Liver (tissue), 9 donors: ENCODE measurements around the gene GGACT. TPM values are rescaled to one million over a fixed set of nuclear protein-coding genes. Genes with fewer than 3 reads are reported as not detected.

Experiments
- DNase-seq: peaks from one replicate; pipeline ENCODE4 v3.0.0-alpha.2; 2017; ENCODE audit warnings: low spot score
- H3K27ac ChIP-seq, 2 donors: one replicate each; pipeline ENCODE4 v1.7.0; 2013; ENCODE audit warnings: inconsistent platforms in 2 of 2, low read length in 2 of 2, control low read depth in 1 of 2, low read depth in 1 of 2, mild to moderate bottlenecking in 1 of 2
- H3K27me3 ChIP-seq, 4 donors: one replicate each; pipeline versions ENCODE4 v1.6.1 to v1.7.0; 2013; ENCODE audit warnings: low read length in 3 of 4, inconsistent platforms in 1 of 4, mild to moderate bottlenecking in 1 of 4, moderate library complexity in 1 of 4; ENCODE audit not compliant: control insufficient read depth in 4 of 4, insufficient read depth in 4 of 4
- H3K36me3 ChIP-seq, 4 donors: one replicate each; pipeline versions ENCODE4 v1.6.1 to v1.7.0; 2013; ENCODE audit warnings: low read length in 3 of 4, mild to moderate bottlenecking in 3 of 4, low read depth in 1 of 4, moderate library complexity in 1 of 4; ENCODE audit not compliant: control insufficient read depth in 4 of 4, insufficient read depth in 3 of 4
- H3K4me1 ChIP-seq, 4 donors: one replicate each; pipeline versions ENCODE4 v1.6.1 to v1.7.0; 2013; ENCODE audit warnings: low read length in 3 of 4, mild to moderate bottlenecking in 3 of 4, moderate library complexity in 1 of 4; ENCODE audit not compliant: control insufficient read depth in 4 of 4, insufficient read depth in 4 of 4
- H3K4me3 ChIP-seq, 3 donors: one replicate each; pipeline versions ENCODE4 v1.6.1 to v1.7.0; 2013; ENCODE audit warnings: low read length in 3 of 3, control low read depth in 1 of 3, low read depth in 1 of 3, mild to moderate bottlenecking in 1 of 3
- H3K9ac ChIP-seq, 2 donors: one replicate each; pipeline ENCODE4 v1.7.0; 2013; ENCODE audit warnings: low read length in 2 of 2, mild to moderate bottlenecking in 2 of 2, moderate library complexity in 2 of 2, control low read depth in 1 of 2, low read depth in 1 of 2
- H3K9me3 ChIP-seq, 4 donors: one replicate each; pipeline versions ENCODE4 v1.6.1 to v1.7.0; 2013; ENCODE audit warnings: low read length in 3 of 4; ENCODE audit not compliant: control insufficient read depth in 4 of 4
- ATF3 ChIP-seq: IDR thresholded peaks from 2 replicates; pipeline ENCODE4 v1.6.1; 2016; ENCODE audit warnings: antibody characterized with exemption
- CTCF ChIP-seq: fragments of 150-350 bp; IDR thresholded peaks from 2 replicates; pipeline ENCODE4 v1.5.1; 2017; ENCODE audit warnings: improper control_type of control experiment, low read depth, low read length; ENCODE audit not compliant: missing input control
- FOXA1 ChIP-seq: IDR thresholded peaks from 2 replicates; pipeline ENCODE4 v1.6.1; 2016; ENCODE audit warnings: antibody characterized with exemption
- FOXA2 ChIP-seq: IDR thresholded peaks from 2 replicates; pipeline ENCODE4 v1.6.1; 2016; ENCODE audit warnings: antibody characterized with exemption
- GABPA ChIP-seq, 2 donors: IDR thresholded peaks in 1 of 2; conservative IDR thresholded peaks in 1 of 2; 2 replicates each; pipeline ENCODE4 v1.6.1; 2016; ENCODE audit warnings: antibody characterized with exemption in 2 of 2, mild to moderate bottlenecking in 1 of 2, moderate library complexity in 1 of 2
- HNF4A ChIP-seq, 2 donors: conservative IDR thresholded peaks; 2 replicates each; pipeline ENCODE4 v1.6.1; 2016; ENCODE audit warnings: antibody characterized with exemption in 2 of 2, mild to moderate bottlenecking in 2 of 2
- HNF4G ChIP-seq: IDR thresholded peaks from 2 replicates; pipeline ENCODE4 v1.6.1; 2016; ENCODE audit warnings: antibody characterized with exemption
- JUND ChIP-seq, 2 donors: IDR thresholded peaks; 2 replicates each; pipeline ENCODE4 v1.6.1; 2016; ENCODE audit warnings: antibody characterized with exemption in 2 of 2
- MAX ChIP-seq: IDR thresholded peaks from 2 replicates; pipeline ENCODE4 v1.6.1; 2016; ENCODE audit warnings: antibody characterized with exemption
- NR2F2 ChIP-seq: IDR thresholded peaks from 2 replicates; pipeline ENCODE4 v1.6.1; 2016; ENCODE audit warnings: antibody characterized with exemption
- RAD21 ChIP-seq, 2 donors: IDR thresholded peaks; 2 replicates each; pipeline ENCODE4 v1.6.1; 2016; ENCODE audit warnings: antibody characterized with exemption in 2 of 2, mild to moderate bottlenecking in 2 of 2
- REST ChIP-seq: IDR thresholded peaks from 2 replicates; pipeline ENCODE4 v1.6.1; 2016; ENCODE audit warnings: antibody characterized with exemption, mild to moderate bottlenecking
- RXRA ChIP-seq, 2 donors: IDR thresholded peaks; 2 replicates each; pipeline ENCODE4 v1.6.1; 2017 to 2018; ENCODE audit warnings: antibody characterized with exemption in 2 of 2, mild to moderate bottlenecking in 1 of 2
- SP1 ChIP-seq: IDR thresholded peaks from 2 replicates; pipeline ENCODE4 v1.6.1; 2018; ENCODE audit warnings: antibody characterized with exemption, mild to moderate bottlenecking
- ZBTB33 ChIP-seq: IDR thresholded peaks from 2 replicates; pipeline ENCODE4 v1.6.1; 2016; ENCODE audit warnings: antibody characterized with exemption
- WGBS: extraction: QIAGEN DNeasy Blood & Tissue Kit; methylation state at CpG from one replicate; pipeline ENCODE4 v1.1.7; 2013; 5-methylcytosine and 5-hydroxymethylcytosine counted together
- polyA plus RNA-seq, 2 donors: library from polyadenylated mRNA; stranded (reverse) in 1 of 2; unstranded in 1 of 2; fragments of 200-250 nt in 1 of 2; fragments of >200 nt in 1 of 2; fragmentation: Nextera tagmentation in 1 of 2; extraction: Ambion mirVana in 1 of 2; gene quantifications; one replicate each; pipeline versions ENCODE4 v1.2.1 to v1.2.3, GENCODE V29; 2013 to 2015
- total RNA-seq, 2 donors: library from RNA; depleted of rRNA; stranded (reverse); fragments of >200 nt; gene quantifications; one replicate each; pipeline ENCODE4 v1.2.3, GENCODE V29; 2014
- donor health status: healthy.
- donor health status: healthy.
- donor health status: healthy.
- donor health status: healthy.
- donor health status: healthy.

Gene GGACT
- total and polyA plus RNA-seq, 4 donors: 2.5 to 6.3 (median 4.1) TPM

- H3K36me3 ChIP-seq: peaks cover 0 to 3% (median under 1%) of the 10 kb centered on the region in 4 donors
- WGBS: 84% methylated on average over 7 of the region's 7 CpGs
- no peak for DNase-seq
- no peak overlapping the region for H3K9ac ChIP-seq
- H3K4me1 ChIP-seq: peaks cover 0 to 18% (median 12%) of the 10 kb centered on the region in 4 donors
- H3K27me3 ChIP-seq: no peaks in the 10 kb centered on the region
- H3K27ac ChIP-seq: no peak overlapping the region
- H3K9me3 ChIP-seq: no peaks in the 10 kb centered on the region
- TF ChIP-seq RXRA (IDR thresholded peaks at IDR 0.05) (no peak), HNF4G (no peak), GABPA (IDR thresholded peaks at IDR 0.05 in 1 of 2, conservative IDR thresholded peaks at IDR 0.05 in 1 of 2) (no peak), RAD21 (IDR thresholded peaks at IDR 0.05) (no peak), FOXA2 (no peak), ZBTB33 (no peak), ATF3 (no peak)
- H3K4me3 ChIP-seq: no peak overlapping the region
Measured at GRCh38 chr13:100511466-100511865, 77.1 kb downstream of the GGACT start.

- Histone ChIP-seq H3K9ac (no peak overlapping the region), H3K36me3 (peaks cover 0 to under 1% (median 0%) of the 10 kb centered on the region in 4 donors), H3K4me3 (no peak overlapping the region), H3K4me1 (peaks cover 0 to 7% (median 2%) of the 10 kb centered on the region in 4 donors), H3K27ac (no peak overlapping the region), H3K27me3 (no peaks in the 10 kb centered on the region), H3K9me3 (no peaks in the 10 kb centered on the region)
- TF ChIP-seq FOXA1 (no peak), JUND (IDR thresholded peaks at IDR 0.05) (no peak), RXRA (IDR thresholded peaks at IDR 0.05) (no peak), ATF3 (no peak), FOXA2 (no peak), REST (no peak), MAX (no peak), CTCF (no peak), GABPA (IDR thresholded peaks at IDR 0.05 in 1 of 2, conservative IDR thresholded peaks at IDR 0.05 in 1 of 2) (no peak), NR2F2 (no peak), SP1 (no peak), RAD21 (IDR thresholded peaks at IDR 0.05) (no peak), HNF4G (no peak), HNF4A (conservative IDR thresholded peaks at IDR 0.05) (no peak)
- no peak for DNase-seq
- 95% methylated on average over 11 of the region's 11 CpGs for WGBS
Measured at GRCh38 chr13:100510208-100510957, 78.2 kb downstream of the GGACT start.
